ENCODE measurements around the gene ATP13A3.

DNA sequence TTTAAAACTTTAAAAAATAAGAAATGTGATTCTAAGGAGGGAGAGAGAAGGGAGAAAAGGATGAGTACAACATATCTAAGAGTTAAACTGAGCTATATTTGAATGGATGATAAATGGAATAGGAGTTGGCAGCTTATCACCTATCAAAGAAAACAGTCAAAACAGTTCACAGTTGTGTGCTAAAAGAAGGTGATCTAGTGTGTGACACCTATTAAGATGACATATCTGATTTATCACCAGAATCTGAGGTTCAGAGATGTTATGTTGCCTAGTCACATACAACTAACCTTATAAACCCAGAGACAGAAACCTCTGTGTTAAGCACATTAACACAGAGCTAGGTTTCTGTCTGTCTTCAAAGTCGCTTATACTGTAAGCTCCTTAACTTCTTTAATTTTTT lies 3.0 kb downstream of the ATP13A3 start:
- TF ChIP-seq POLR2A (IDR thresholded peaks at IDR 0.05) (no peak), POLR2AphosphoS5 (IDR thresholded peaks at IDR 0.05) (no peak)
- TF ChIP-seq, protein P1, sequence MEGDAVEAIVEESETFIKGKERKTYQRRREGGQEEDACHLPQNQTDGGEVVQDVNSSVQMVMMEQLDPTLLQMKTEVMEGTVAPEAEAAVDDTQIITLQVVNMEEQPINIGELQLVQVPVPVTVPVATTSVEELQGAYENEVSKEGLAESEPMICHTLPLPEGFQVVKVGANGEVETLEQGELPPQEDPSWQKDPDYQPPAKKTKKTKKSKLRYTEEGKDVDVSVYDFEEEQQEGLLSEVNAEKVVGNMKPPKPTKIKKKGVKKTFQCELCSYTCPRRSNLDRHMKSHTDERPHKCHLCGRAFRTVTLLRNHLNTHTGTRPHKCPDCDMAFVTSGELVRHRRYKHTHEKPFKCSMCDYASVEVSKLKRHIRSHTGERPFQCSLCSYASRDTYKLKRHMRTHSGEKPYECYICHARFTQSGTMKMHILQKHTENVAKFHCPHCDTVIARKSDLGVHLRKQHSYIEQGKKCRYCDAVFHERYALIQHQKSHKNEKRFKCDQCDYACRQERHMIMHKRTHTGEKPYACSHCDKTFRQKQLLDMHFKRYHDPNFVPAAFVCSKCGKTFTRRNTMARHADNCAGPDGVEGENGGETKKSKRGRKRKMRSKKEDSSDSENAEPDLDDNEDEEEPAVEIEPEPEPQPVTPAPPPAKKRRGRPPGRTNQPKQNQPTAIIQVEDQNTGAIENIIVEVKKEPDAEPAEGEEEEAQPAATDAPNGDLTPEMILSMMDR (IDR thresholded peaks at IDR 0.05), result no peak

All from upper lobe of left lung (tissue), 4 donors.